Natural killer cell (primary cell): ENCODE data around the gene CCDC77. TPM values are rescaled to one million over a fixed set of nuclear protein-coding genes. Genes with fewer than 3 reads are reported as not detected.

ENCODE experiments used
- ATAC-seq, 3 donors: fragments of 150-1000 bp in 2 of 3; fragments of 200-7000 bp in 1 of 3; cut with Tn5 transposase; 1 replicate in 1 of 3; 2 replicates in 2 of 3; pipeline ENCODE4 v1.10.0; 2021; ENCODE audit warnings: mild to moderate bottlenecking in 2 of 3, moderate library complexity in 2 of 3
- DNase-seq, 2 donors: peaks; one replicate each; pipeline versions ENCODE4 v3.0.0 to v3.0.0-alpha.2; 2013 to 2021; ENCODE audit warnings: mixed read lengths in 1 of 2
- H3K27ac ChIP-seq: one replicate; pipeline ENCODE4 v1.5.1; 2013; ENCODE audit warnings: mild to moderate bottlenecking, low read length
- H3K27me3 ChIP-seq: one replicate; pipeline ENCODE4 v1.6.1; 2013; ENCODE audit warnings: low read length; ENCODE audit not compliant: control insufficient read depth, insufficient read depth
- H3K36me3 ChIP-seq: one replicate; pipeline ENCODE4 v1.6.1; 2013; ENCODE audit warnings: low read length; ENCODE audit not compliant: control insufficient read depth, insufficient read depth
- H3K4me1 ChIP-seq: one replicate; pipeline ENCODE4 v1.6.1; 2013; ENCODE audit warnings: low read length; ENCODE audit not compliant: control insufficient read depth, insufficient read depth
- H3K4me3 ChIP-seq: one replicate; pipeline ENCODE4 v1.5.1; 2013; ENCODE audit warnings: low read length
- H3K9me3 ChIP-seq: one replicate; pipeline ENCODE4 v1.6.1; 2013; ENCODE audit warnings: low read length; ENCODE audit not compliant: control insufficient read depth, insufficient read depth
- H3K27ac Mint-ChIP-seq, 2 donors: one replicate each; pipeline ENCODE4 v1.8.0; 2022; ENCODE audit warnings: mild to moderate bottlenecking in 2 of 2, mixed read lengths in 2 of 2, moderate library complexity in 1 of 2
- H3K27me3 Mint-ChIP-seq, 2 donors: one replicate each; pipeline ENCODE4 v1.8.0; 2022; ENCODE audit warnings: low read depth in 2 of 2, mixed read lengths in 2 of 2
- H3K36me3 Mint-ChIP-seq: one replicate; pipeline ENCODE4 v1.8.0; 2022; ENCODE audit warnings: mixed read lengths
- H3K4me1 Mint-ChIP-seq, 2 donors: one replicate each; pipeline ENCODE4 v1.8.0; 2022; ENCODE audit warnings: mixed read lengths in 2 of 2
- H3K4me3 Mint-ChIP-seq: one replicate; pipeline ENCODE4 v1.8.0; 2022; ENCODE audit warnings: mild to moderate bottlenecking, moderate library complexity, mixed read lengths
- H3K9me3 Mint-ChIP-seq, 2 donors: one replicate each; pipeline ENCODE4 v1.8.0; 2022; ENCODE audit warnings: mixed read lengths in 2 of 2
- WGBS: methylation state at CpG from one replicate; pipeline ENCODE4 v1.1.7; 2013; ENCODE audit warnings: missing lambda C conversion rate; ENCODE audit not compliant: insufficient coverage; 5-methylcytosine and 5-hydroxymethylcytosine counted together
- intact Hi-C: fragments of 100-400 bp; cut with micrococcal nuclease; formaldehyde crosslinking; loops from one replicate; pipeline ENCODE4 v1.14.2; 2022
- total RNA-seq, 4 donors: library from RNA; stranded (reverse); fragments of 120-200 nt in 1 of 4; gene quantifications; one replicate each; pipeline versions ENCODE4 v1.2.3 to v1.2.4, GENCODE V29; 2013 to 2022
- TF ChIP-seq, protein P1 (sequence below): fragments of 200-600 bp; IDR thresholded peaks from one replicate; pipeline ENCODE4 v1.8.0; 2022; ENCODE audit warnings: antibody characterized with exemption

The CCDC77 gene
- total RNA-seq, 3 donors from 2014 or later (not counting 1 experiment from before 2014, with no cell fraction given) = 10.9 to 18.5 (median 15.1) TPM

DNA sequence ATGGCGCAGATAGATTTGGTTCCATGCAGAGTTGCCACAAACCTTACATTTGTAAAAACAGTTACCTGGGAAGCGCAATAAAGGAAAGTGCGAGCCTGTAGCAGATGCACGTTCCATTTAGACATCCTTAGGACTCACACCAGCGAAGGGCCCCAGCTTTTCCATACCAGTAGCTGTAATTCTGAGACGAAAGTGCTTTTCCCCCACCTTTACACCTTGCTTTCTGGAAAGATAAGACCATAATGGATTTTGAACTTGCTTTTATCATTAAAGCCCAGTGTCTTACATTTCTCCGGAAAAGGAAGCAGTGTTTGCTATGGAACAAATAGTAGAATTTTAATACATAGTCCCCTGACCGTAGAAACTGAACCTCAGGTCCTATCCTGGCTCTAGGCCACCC is 616 bp upstream of the CCDC77 start:
- TF ChIP-seq, protein P1, sequence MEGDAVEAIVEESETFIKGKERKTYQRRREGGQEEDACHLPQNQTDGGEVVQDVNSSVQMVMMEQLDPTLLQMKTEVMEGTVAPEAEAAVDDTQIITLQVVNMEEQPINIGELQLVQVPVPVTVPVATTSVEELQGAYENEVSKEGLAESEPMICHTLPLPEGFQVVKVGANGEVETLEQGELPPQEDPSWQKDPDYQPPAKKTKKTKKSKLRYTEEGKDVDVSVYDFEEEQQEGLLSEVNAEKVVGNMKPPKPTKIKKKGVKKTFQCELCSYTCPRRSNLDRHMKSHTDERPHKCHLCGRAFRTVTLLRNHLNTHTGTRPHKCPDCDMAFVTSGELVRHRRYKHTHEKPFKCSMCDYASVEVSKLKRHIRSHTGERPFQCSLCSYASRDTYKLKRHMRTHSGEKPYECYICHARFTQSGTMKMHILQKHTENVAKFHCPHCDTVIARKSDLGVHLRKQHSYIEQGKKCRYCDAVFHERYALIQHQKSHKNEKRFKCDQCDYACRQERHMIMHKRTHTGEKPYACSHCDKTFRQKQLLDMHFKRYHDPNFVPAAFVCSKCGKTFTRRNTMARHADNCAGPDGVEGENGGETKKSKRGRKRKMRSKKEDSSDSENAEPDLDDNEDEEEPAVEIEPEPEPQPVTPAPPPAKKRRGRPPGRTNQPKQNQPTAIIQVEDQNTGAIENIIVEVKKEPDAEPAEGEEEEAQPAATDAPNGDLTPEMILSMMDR = no peak
- peaks cover 10% of the 10 kb centered on the region for H3K4me1 ChIP-seq
- Mint-ChIP-seq H3K27ac (no peak overlapping the region), H3K27me3 (no peaks in the 10 kb centered on the region), H3K9me3 (no peaks in the 10 kb centered on the region), H3K36me3 (no peaks in the 10 kb centered on the region), H3K4me3 (peak overlapping the region; percentile 1), H3K4me1 (no peaks in the 10 kb centered on the region)
- peak overlapping the region; percentile 79 for H3K4me3 ChIP-seq
- no peaks in the 10 kb centered on the region for H3K36me3 ChIP-seq
- intact Hi-C loops = loop anchor here (1.0 kb wide), 1 partner anchor 12 kb away; the partner anchor contains the start of gene KDM5A
- no peaks in the 10 kb centered on the region for H3K27me3 ChIP-seq
- H3K27ac ChIP-seq = no peak overlapping the region
- H3K9me3 ChIP-seq = no peaks in the 10 kb centered on the region
- DNase-seq (no peak), ATAC-seq (no peak)
- 73% methylated on average over 8 of the region's 8 CpGs for WGBS

DNA sequence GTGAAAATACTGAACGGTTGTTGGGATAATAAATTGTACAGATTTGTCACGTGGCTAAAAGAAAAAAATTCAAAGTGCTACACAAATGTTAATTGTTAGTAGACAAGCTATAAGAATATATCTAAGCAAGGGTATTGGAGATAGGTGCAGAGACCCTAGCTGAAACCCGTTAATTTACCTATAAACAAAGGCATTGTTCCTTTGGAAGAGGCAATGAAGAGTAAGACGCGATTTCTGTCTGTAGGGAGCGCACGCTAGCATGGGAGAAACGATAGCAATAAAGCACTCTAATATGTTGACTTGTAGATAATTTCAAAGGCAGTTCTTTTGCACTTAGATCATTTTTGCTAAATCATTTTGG is 565 bp downstream of the CCDC77 start:
- Mint-ChIP-seq H3K4me3 (no peak overlapping the region), H3K36me3 (peaks cover under 1% of the 10 kb centered on the region), H3K9me3 (no peaks in the 10 kb centered on the region), H3K27me3 (no peaks in the 10 kb centered on the region), H3K27ac (no peak overlapping the region), H3K4me1 (no peaks in the 10 kb centered on the region)
- no peaks in the 10 kb centered on the region for H3K27me3 ChIP-seq
- TF ChIP-seq, protein P1 = no peak
- peak in 1 of 2 donors; percentile 48 for DNase-seq
- no peak for ATAC-seq
- H3K9me3 ChIP-seq = no peaks in the 10 kb centered on the region
- peaks cover 10% of the 10 kb centered on the region for H3K4me1 ChIP-seq
- WGBS = 3% methylated on average over 7 of the region's 8 CpGs
- H3K27ac ChIP-seq = no peak overlapping the region
- no peaks in the 10 kb centered on the region for H3K36me3 ChIP-seq
- intact Hi-C loops = no loop called here
- peak overlapping the region; percentile 79 for H3K4me3 ChIP-seq

DNA sequence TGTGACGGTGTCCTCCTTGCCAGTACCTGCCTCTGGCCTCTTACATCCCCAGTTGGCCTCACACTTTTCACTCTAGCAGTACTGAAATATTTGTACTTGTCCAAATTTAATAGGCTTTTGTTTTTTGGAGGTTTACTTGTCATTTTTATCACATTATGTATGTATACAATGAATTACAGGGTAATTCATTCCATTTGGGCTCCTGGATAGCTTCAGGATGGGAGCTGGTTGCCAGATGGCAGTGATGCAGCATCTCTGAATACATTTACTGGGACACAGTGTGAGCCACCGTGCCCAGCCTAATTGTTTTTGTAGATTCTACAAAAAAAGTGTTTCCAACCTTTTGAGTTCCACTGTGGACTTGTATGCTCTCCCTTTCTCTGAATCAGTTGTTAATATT is 13.4 kb downstream of the CCDC77 start:
- 100% methylated on average over 2 of the region's 2 CpGs for WGBS
- Histone ChIP-seq H3K4me1 (no peaks in the 10 kb centered on the region), H3K36me3 (peaks cover 29% of the 10 kb centered on the region), H3K27me3 (no peaks in the 10 kb centered on the region), H3K9me3 (no peaks in the 10 kb centered on the region), H3K4me3 (no peak overlapping the region), H3K27ac (no peak overlapping the region)
- no peak overlapping the region for H3K27ac Mint-ChIP-seq
- H3K4me1 Mint-ChIP-seq = no peaks in the 10 kb centered on the region
- no peak for DNase-seq
- TF ChIP-seq, protein P1 = no peak
- no peaks in the 10 kb centered on the region for H3K9me3 Mint-ChIP-seq
- intact Hi-C loops = no loop called here
- no peak overlapping the region for H3K4me3 Mint-ChIP-seq
- H3K27me3 Mint-ChIP-seq = no peaks in the 10 kb centered on the region
- no peak for ATAC-seq
- H3K36me3 Mint-ChIP-seq = peaks cover 10% of the 10 kb centered on the region

DNA sequence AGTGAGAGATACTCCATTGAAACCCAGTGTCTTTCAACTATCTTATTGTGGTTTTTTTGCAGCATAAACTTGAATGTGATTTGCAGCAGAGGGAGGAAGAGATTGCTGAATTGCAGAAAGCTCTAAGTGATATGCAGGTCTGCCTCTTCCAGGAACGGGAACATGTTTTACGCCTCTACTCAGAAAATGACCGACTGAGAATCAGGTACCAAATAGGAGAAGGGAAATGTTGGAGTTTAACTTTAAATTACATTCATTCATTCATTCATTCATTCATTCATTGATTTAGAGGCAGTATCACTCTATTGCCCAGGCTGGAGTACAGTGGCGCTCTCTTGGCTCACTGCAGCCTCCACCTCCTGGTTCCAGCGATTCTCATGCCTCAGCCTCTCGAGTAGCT is 17.0 kb downstream of the CCDC77 start:
- no peaks in the 10 kb centered on the region for H3K36me3 Mint-ChIP-seq
- Histone ChIP-seq H3K9me3 (no peaks in the 10 kb centered on the region), H3K4me1 (no peaks in the 10 kb centered on the region), H3K27me3 (no peaks in the 10 kb centered on the region), H3K36me3 (peaks cover 24% of the 10 kb centered on the region), H3K27ac (no peak overlapping the region), H3K4me3 (no peak overlapping the region)
- TF ChIP-seq, protein P1 = no peak
- H3K27me3 Mint-ChIP-seq = no peaks in the 10 kb centered on the region
- H3K4me3 Mint-ChIP-seq = no peak overlapping the region
- intact Hi-C loops = no loop called here
- WGBS = 100% methylated on average over 4 of the region's 6 CpGs
- no peaks in the 10 kb centered on the region for H3K9me3 Mint-ChIP-seq
- peaks cover 0 to 4% of the 10 kb centered on the region in 2 donors for H3K4me1 Mint-ChIP-seq
- no peak overlapping the region for H3K27ac Mint-ChIP-seq
- ATAC-seq = no peak
- no peak for DNase-seq
